Breast epithelium (tissue), 4 donors: ENCODE measurements around the gene RAP1GAP2. TPM values are rescaled to one million over a fixed set of nuclear protein-coding genes. Genes with fewer than 3 reads are reported as not detected.

Experiments
- DNase-seq, 2 donors: peaks; one replicate each; pipeline ENCODE4 v3.0.0-alpha.2; 2019; ENCODE audit warnings: low spot score in 2 of 2
- H3K27ac ChIP-seq, 2 donors: fragments of 200-600 bp; sonication (generic) in 1 of 2; one replicate each; pipeline ENCODE4 v1.5.1; 2016 to 2019; ENCODE audit warnings: mild to moderate bottlenecking in 1 of 2
- H3K27me3 ChIP-seq, 2 donors: fragments of 200-600 bp; sonication (generic) in 1 of 2; one replicate each; pipeline versions ENCODE4 v1.5.1 to v1.6.0; 2017 to 2019; ENCODE audit warnings: control low read depth in 1 of 2, mild to moderate bottlenecking in 1 of 2
- H3K36me3 ChIP-seq: fragments of 200-600 bp; one replicate; pipeline ENCODE4 v1.5.1; 2019
- H3K4me1 ChIP-seq, 2 donors: fragments of 200-600 bp; sonication (generic); one replicate each; pipeline ENCODE4 v1.5.1; 2016 to 2019; ENCODE audit warnings: control low read depth in 1 of 2
- H3K4me3 ChIP-seq, 3 donors: fragments of 200-600 bp; sonication (generic); 1 replicate in 2 of 3; 2 replicates in 1 of 3; pipeline ENCODE4 v1.5.1; 2016 to 2019; ENCODE audit warnings: mild to moderate bottlenecking in 3 of 3, moderate library complexity in 2 of 3
- H3K9me3 ChIP-seq, 2 donors: fragments of 200-600 bp; sonication (generic) in 1 of 2; one replicate each; pipeline ENCODE4 v1.5.1; 2016 to 2019; ENCODE audit warnings: control low read depth in 1 of 2
- CTCF ChIP-seq, 3 donors: fragments of 450-650 bp; IDR thresholded peaks; one replicate each; pipeline ENCODE4 v1.5.1; 2016 to 2017; ENCODE audit warnings: antibody characterized with exemption in 3 of 3, mild to moderate bottlenecking in 3 of 3, moderate library complexity in 3 of 3
- POLR2A ChIP-seq: fragments of 450-650 bp; IDR thresholded peaks from one replicate; pipeline ENCODE4 v1.6.1; 2016; ENCODE audit warnings: antibody characterized with exemption, mild to moderate bottlenecking, moderate library complexity
- POLR2AphosphoS5 ChIP-seq, 3 donors: sonication (generic); formaldehyde crosslinking; IDR thresholded peaks; one replicate each; pipeline ENCODE4 v1.6.1; 2017; ENCODE audit warnings: antibody characterized with exemption in 3 of 3
- intact Hi-C: fragments of 100-400 bp; cut with DNase I; formaldehyde crosslinking; loops from one replicate; pipeline ENCODE4 v1.15.1; 2023; ENCODE audit warnings: low total_unique reads
- total RNA-seq, 3 donors: library from RNA; depleted of rRNA; stranded (reverse); fragments of >200 nt; gene quantifications; one replicate each; pipeline ENCODE4 v1.1.0, GENCODE V29; 2016

The RAP1GAP2 gene
- total RNA-seq, 3 donors from 2014 or later, result 5.3 to 23.4 (median 10.8) TPM

- peak in 1 of 2 donors; percentile 48 for DNase-seq
- intact Hi-C loops, result no loop called here
Observed at GRCh38 chr17:2952174-2952845, 156.1 kb downstream of the RAP1GAP2 start.

GRCh38 chr17:2954898-2955445 is 158.7 kb downstream of the RAP1GAP2 start:
- Histone ChIP-seq H3K4me3 (no peak overlapping the region), H3K27ac (peak overlapping the region in 1 of 2 donors; percentile 3), H3K9me3 (no peaks in the 10 kb centered on the region), H3K27me3 (no peaks in the 10 kb centered on the region), H3K36me3 (no peaks in the 10 kb centered on the region), H3K4me1 (no peaks in the 10 kb centered on the region)
- intact Hi-C loops, result no loop called here
- TF ChIP-seq CTCF (IDR thresholded peaks at IDR 0.05) (no peak), POLR2AphosphoS5 (IDR thresholded peaks at IDR 0.05) (peak in 1 of 3 donors; percentile 38)
- no peak for DNase-seq

More at GRCh38 chr17:2952174-2952845, 156.1 kb downstream of the RAP1GAP2 start:
- no peak for TF ChIP-seq POLR2A
- no peak for TF ChIP-seq CTCF (IDR thresholded peaks at IDR 0.05)
- no peak for TF ChIP-seq POLR2AphosphoS5 (IDR thresholded peaks at IDR 0.05)
- H3K27me3 ChIP-seq, result no peaks in the 10 kb centered on the region
- H3K27ac ChIP-seq, result no peak overlapping the region
- H3K4me3 ChIP-seq, result no peak overlapping the region
- H3K36me3 ChIP-seq, result no peaks in the 10 kb centered on the region
- H3K9me3 ChIP-seq, result no peaks in the 10 kb centered on the region
- H3K4me1 ChIP-seq, result no peaks in the 10 kb centered on the region

- intact Hi-C loops, result no loop called here
- H3K27ac ChIP-seq, result no peak overlapping the region
- no peak overlapping the region for H3K4me3 ChIP-seq
- DNase-seq, result no peak
- TF ChIP-seq POLR2A, result no peak
- TF ChIP-seq POLR2AphosphoS5 (IDR thresholded peaks at IDR 0.05), result no peak
- TF ChIP-seq CTCF (IDR thresholded peaks at IDR 0.05), result no peak
- H3K4me1 ChIP-seq, result no peaks in the 10 kb centered on the region
- H3K27me3 ChIP-seq, result no peaks in the 10 kb centered on the region
- no peaks in the 10 kb centered on the region for H3K9me3 ChIP-seq
- no peaks in the 10 kb centered on the region for H3K36me3 ChIP-seq
Observed at GRCh38 chr17:2955931-2956582, 159.8 kb downstream of the RAP1GAP2 start.

GRCh38 chr17:2957631-2958286 is 161.5 kb downstream of the RAP1GAP2 start:
- H3K27me3 ChIP-seq, result no peaks in the 10 kb centered on the region
- intact Hi-C loops, result no loop called here
- no peak overlapping the region for H3K4me3 ChIP-seq
- H3K27ac ChIP-seq, result no peak overlapping the region
- H3K36me3 ChIP-seq, result no peaks in the 10 kb centered on the region
- no peak for DNase-seq
- no peaks in the 10 kb centered on the region for H3K9me3 ChIP-seq
- H3K4me1 ChIP-seq, result no peaks in the 10 kb centered on the region
- TF ChIP-seq CTCF (IDR thresholded peaks at IDR 0.05) (no peak), POLR2AphosphoS5 (IDR thresholded peaks at IDR 0.05) (no peak), POLR2A (no peak)
